GF-D8 (cell line): ENCODE results near the gene USP34.
"Not testable (repeated sequence)": the region's sequence is repeated elsewhere in the genome, so short reads cannot be mapped to it uniquely, and the experiment has no call there.

Experiments used
- DNase-seq: peaks from one replicate; lab custom pipeline; 2025; lab: John Stamatoyannopoulos, UW

The USP34 gene, protein sequence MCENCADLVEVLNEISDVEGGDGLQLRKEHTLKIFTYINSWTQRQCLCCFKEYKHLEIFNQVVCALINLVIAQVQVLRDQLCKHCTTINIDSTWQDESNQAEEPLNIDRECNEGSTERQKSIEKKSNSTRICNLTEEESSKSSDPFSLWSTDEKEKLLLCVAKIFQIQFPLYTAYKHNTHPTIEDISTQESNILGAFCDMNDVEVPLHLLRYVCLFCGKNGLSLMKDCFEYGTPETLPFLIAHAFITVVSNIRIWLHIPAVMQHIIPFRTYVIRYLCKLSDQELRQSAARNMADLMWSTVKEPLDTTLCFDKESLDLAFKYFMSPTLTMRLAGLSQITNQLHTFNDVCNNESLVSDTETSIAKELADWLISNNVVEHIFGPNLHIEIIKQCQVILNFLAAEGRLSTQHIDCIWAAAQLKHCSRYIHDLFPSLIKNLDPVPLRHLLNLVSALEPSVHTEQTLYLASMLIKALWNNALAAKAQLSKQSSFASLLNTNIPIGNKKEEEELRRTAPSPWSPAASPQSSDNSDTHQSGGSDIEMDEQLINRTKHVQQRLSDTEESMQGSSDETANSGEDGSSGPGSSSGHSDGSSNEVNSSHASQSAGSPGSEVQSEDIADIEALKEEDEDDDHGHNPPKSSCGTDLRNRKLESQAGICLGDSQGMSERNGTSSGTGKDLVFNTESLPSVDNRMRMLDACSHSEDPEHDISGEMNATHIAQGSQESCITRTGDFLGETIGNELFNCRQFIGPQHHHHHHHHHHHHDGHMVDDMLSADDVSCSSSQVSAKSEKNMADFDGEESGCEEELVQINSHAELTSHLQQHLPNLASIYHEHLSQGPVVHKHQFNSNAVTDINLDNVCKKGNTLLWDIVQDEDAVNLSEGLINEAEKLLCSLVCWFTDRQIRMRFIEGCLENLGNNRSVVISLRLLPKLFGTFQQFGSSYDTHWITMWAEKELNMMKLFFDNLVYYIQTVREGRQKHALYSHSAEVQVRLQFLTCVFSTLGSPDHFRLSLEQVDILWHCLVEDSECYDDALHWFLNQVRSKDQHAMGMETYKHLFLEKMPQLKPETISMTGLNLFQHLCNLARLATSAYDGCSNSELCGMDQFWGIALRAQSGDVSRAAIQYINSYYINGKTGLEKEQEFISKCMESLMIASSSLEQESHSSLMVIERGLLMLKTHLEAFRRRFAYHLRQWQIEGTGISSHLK (N-terminal part only)

DNA sequence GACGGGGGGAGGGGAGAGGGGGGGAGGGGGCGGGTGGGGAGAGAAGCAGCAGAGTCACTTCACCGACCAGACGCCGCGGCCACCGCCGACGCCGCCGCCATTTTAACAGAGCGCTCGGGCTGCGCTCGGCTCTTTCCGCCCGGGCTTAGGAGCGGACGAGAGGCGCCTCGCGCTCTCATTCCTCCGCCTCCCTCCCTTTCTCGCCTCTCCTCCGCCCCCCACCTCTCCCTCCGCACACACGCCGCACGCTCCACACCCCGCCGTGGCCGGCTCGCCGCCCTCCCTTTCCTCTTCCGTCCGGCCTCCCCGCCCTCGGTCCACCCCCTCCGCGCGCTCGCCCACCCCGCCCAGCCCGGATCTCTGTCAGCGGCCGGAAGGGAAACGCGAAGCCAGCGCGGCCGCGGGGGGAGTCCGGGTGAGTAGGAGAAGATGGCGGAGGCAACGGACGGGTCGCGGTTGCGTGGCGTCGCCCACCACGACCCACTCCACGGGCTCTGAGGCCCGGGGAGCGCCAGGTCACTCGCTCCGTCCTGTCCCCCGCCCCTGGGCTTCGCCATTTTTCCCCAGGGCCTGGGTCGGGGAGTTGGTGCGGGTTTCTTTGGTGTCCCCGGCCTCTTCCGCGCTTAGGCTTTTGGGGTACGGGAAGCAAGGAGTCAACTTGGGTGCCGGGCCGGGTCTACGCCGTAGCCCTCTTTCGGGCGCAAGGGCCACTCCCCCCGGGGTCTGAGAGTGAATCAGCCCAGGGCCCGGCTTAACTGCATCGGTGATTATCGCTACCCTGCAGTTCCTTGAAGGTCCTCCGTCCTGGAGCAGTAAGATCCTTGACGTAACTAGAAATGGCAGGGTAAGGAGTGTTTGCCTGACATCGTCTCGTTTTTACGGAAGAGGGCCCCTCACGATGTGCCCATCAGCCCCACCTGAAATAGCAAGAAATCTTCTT, at the start of gene USP34:
USP34 (minus strand) TSS at position 123 of the 940 bp plus-strand sequence. CDS start 395 bp downstream, outside the sequence.
- peak; percentile 87 for DNase-seq

DNA sequence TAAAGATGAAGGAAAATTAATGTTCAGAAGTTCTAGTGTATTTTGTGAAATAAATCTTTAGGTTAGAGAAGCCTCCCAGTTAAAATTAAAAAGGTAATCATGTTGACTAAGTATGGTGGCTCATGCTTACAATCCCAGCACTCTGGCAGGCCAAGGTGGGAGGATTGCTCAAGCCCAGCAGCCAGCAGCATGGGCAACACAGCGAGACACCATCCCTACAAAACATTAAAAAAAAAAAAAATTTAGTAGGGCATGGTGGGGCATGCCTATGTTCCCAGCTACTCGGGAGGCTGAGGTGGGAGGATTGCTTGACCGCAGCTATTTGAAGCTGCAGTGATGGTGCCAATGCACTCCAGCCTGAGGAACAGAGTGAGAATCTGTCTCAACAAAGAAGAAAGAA, 49.4 kb upstream of the USP34 start:
- no peak for DNase-seq

DNA sequence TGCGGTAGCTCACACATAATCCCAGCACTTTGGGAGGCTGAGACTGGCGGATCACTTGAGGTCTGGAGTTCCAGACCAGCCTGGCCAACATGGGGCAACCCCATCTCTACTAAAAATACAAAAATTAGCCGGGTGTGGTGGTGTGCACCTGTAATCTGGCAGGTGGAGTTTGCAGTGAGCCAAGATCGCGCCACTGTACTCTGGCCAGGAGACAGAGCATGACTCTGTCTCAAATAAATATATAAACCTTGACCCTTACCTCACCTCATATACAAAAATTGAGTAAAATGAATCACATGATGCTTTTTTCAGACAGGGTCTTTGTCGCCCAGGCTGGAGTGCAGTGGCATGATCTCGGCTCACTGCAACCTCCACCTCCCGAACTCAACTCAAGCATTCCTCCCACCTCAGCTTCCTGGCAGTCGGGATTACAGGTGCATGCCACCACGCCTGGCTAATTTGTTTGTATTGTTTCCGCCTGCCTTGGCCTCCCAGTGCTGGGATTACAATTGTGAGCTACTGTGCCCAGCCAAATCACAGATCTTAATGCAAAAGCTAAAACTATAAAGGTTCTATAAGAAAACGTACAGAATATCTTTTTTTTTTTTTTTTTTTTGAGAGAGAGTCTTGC, 42.0 kb upstream of the USP34 start:
- no peak for DNase-seq

DNA sequence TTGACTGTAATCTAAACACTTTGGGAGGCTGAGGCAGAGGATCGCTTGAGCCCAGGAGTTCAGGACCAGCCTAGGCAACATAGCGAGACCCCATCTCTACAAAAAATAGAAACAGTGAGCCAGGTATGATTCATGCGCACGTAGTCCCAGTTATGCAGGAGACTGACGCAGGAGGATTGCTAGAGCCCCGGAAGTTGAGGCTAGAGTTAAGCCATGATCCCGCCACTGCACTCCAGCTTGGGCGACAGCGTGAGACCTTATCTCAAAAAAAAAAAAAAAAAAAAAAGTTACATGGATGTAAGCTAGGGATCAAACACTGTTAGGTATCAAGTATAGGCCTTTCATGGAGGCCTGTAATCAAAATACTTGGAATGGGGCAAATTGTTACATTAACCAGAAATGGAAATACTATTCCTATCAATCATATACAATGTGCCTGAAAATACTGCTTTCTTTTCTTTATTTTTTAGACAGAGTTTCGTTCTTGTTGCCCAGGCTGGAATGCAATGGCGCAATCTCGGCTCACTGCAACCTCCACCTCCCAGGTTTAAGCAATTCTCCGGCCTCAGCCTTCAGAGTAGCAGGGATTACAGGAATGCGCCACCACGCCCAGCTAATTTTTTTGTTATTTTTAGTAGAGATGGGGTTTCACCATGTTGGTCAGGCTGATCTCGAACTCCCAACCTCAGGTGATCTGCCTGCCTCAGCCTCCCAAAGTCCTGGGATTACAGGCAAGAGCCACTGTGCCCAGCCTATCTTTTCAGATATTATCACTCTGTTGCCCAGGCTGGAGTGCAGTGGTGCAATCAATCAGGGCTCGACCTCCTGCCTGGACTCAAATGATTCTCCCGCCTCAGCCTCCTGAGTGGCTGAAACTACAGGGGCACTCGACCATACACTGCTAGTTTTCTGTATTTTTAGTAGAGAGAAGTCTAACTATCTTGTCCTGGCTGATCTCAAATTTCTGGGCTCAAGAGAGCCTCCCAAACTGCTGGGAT, 40.1 kb upstream of the USP34 start:
- no peak for DNase-seq

DNA sequence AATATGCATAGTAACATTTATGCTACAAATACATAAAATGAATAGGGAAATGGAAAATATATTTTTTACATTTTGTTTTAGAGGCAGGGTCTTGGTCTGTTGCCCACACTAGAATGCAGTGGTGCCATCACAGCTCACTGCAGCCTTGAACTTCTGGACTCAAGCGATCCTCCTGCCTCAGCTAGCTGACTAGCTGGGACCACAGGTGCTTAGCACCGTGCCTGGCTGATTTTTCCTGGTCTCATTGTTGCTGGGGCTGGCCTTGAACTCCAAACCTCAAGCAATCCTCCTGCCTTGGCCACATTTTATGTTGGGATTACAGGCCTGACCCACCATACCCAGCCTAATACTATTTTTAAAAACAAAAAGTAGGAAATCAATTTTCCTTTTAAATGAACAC, 34.1 kb upstream of the USP34 start:
- DNase-seq: no peak

DNA sequence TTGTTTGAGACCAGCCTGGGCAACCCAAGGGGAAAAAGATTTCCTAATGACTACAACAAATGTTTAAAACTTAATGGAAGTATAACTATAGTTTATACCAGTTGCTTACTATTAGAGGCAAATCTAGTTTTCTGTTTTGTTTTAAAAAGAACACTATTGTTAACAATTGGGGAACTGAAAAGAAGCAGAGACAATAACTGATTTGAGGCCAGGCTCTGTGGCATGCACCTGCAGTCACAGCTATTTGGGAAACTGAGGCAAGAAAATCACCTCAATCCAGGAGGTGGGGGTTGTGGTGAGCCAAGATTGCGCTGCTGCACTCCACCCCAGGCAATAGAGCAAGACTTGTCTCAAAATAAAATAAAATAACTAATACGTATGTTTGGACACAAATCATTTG, 28.2 kb upstream of the USP34 start:
- no peak for DNase-seq

DNA sequence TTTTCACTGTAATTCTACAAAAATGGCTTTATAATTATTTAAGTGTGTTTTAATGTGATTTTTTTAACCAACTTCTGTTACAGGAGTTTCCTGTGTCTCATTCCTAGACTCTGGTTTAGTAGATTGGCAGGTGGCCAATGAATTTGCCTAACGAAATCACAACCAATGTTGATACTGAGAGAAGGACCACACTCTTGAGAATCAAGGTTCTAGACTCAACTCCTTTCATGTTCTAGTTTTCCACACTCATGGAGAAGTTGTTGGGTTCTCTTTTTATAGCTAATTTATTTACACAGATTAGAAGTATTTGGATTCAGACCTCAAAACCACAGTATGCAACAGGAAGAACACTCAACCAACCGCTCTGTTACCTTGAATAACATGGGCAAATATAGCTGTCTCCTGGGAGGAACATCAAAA, 22.6 kb upstream of the USP34 start:
- no peak for DNase-seq

DNA sequence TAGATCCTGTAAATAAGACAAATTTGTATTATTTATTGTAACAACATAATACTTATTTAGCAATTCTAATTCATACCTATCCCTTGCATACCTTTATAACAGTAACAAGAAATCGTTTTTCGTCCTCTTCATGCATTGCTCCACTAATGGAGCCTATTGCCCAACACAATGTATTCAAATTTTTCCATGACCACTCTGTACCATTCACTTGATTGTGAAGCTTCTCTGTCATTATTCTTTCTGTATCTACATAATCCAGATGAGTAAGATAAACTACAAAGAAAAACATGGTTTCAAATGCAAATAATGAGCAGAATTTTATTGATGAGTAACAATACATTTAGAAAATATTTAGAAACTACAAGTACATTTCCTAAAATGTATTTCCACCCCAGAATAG, 21.6 kb upstream of the USP34 start:
- no peak for DNase-seq

DNA sequence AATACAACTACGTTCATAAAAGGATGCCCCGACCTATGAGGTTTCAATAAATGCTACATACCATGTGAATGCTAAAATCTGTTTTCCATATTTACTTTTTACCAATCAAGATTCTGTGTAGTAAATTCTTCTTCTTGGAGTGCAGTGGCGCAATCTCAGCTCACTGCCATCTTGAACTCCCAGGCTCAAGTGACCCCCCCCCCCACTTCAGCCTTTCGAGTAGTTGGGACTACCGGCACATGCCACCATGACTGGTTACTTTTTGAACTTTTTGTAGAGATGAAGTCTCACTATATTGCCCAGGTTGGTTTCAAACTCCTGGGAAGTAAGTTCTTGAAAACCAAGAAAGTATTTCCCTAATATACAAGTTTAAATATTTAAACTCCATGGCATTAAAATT, 14.4 kb upstream of the USP34 start:
- DNase-seq: no peak

DNA sequence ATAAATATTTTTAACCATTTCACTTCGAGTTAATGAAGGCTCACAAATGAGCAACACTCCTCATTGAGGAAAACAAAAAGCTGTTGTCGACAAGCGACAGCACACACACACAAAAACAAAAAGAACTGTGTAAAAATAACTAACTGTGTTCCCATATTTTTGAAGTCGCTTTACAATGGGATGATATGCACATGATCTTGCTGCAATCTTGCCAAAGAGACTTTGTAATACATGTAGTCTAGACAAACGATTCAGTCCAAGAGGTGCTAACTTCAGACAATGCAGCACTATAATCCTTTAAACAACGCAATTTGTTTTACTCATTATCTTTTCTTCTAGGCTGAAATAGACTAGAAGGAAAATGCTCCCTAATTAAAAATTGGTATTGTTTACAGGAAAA, 7.2 kb upstream of the USP34 start:
- no peak for DNase-seq

DNA sequence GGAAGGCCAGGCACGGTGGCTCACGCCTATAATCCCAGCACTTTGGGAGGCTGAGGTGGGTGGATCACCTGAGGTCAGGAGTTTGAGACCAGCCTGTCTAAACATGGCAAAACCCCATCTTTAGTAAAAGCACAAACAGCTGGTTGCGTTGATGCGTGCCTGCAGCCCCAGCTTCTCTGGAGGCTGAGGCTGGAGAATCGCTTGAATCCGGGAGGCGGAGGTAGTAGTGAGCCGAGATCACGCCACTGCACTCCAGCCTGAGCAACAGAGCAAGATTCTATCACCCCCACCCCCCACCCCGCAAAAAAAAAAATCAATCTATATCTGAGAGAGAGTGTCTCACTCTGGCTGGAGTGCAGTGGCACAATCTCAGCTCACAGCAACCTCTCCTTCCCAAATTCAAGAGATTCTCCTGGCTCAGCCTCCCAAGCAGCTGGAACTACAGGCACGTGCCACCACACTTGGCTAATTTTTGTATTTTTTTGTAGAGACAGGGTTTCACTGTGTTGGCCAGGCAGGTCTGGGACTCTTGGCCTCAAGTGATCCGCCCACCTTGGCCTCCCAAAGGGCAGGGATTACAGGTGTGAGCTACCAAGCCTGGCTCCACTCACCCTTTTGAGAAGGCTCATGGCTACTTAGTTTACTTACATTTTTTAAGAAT, 6.2 kb upstream of the USP34 start:
- DNase-seq: not testable (repeated sequence)

DNA sequence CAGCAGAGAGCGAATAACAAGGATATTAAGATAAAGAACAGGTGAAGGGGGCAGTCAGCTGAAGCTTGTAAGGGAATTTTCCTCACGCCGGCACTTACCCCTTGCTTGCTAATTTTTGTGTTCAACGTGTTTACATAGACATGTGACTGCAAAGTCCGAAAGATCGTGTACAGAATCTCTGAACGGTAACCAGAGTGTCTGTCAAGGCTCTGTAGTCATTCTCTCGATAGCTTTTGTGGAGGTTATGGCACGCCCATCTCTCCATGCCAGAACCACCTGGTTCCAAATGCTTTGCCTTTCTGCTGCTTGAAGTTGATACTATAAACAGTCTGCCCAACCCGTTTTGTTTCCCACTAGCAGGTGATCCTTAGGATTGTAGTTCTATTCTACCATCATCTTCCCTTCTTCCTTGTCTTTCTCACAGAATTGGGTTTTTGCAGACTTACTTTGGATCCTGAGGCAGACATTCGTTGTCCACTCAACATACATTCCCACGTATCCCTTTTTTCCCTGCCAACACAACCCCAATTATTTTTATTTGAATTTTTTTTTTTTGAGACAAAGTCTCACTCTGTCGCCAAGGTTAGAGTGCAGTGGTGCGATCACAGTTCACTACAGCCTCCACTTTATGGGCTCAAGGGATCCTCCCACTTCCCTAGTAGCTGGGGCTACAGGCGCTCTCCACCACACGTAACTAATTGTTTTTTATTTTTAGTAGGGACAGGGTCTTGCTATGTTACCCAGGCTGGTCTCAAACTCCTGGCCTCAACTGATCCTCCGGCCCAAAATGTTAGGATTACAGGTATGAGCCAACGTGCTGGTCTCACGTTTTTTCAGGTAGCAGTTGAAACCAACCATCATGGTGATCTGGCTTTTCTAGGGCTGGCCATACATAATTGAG, 1.3 kb upstream of the USP34 start:
- no peak for DNase-seq

DNA sequence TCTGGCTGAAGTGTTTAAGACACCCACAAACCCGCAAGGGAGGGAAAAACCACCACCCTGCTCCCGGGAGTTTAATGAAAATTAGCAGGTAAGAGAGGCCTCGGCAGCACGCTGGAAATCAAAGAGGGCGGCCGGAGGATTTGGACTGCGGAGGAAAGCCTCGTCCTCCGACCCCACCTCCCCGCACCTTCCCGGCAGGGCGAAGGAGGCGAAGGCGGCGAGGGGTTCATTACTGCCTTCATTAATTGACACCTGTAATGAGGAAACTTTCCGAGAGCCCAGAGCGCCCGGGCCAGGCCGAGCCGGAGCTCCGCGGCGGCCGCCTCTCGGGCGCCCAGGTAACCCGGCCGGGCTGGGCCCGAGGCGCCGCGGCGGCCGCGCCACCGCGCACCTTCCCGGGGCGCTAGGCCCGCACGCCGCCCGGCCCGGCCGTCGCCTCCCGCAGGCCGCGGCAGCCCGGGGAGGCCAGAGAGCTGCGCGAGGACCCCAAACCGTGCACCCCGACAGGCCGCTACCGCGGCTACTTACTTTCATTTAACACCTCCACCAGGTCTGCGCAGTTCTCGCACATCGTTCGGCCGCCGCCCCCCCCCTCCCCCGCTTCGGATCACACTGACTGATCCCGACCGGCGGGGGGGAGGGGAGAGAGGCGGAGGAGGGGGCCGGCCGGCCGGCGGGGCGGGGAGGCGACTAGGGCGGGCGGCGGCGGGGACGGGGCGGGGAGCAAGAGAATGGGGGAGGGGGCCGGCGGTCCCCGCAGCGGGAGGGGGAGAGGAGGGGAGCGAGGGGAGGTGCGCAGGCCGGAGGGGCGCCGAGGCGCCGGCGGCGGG, 550 bp downstream of the USP34 start:
- DNase-seq: peak; percentile 28

DNA sequence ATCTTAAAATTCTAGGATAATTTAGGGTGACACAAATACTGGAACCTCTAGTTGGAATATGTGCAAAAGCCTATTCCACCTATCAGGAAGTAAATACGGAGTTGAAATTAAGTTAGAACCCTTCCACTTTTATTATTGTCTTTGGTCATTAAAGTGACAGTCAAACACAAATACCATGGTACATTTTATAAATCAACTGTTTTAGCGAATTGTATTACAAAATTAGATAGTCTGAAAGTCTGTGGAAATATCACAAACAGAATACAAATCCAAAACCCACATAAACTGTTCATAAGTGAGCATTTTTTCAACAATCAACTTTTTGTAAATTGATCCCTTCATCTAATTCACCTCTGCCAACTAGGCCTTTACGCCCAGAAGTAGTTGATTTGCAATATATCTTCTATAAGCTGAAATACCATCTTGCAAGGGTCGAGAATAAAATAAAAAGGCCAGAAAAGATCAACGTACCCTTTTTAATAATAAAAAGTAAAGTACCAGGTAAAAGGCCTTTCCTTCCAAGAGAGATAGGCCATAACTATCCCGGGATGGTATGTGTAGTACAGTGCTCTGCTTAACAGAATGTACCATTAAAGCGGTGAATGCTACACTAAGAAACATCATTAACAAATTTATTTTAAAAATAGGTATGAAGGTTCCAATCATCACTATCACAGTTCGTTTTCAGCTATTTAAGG, 1.3 kb downstream of the USP34 start:
- DNase-seq: no peak

DNA sequence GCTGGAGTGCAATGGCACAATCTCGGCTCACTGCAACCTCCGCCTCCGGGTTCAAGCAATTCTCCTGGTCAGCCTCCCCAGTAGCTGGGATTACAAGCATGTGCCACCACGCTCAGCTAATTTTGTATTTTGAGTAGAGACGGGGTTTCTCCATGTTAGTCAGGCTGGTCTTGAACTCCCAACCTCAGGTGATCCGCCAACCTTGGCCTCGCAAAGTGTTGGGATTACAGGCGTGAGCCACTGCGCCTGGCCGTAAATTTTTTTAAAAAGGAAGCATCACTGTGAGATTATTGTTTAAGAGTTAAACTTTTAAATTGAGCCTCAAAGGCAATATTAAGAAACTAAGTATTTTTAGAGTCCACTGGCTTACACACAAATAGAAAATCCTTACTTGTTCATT, 2.7 kb downstream of the USP34 start:
- not testable (repeated sequence) for DNase-seq

DNA sequence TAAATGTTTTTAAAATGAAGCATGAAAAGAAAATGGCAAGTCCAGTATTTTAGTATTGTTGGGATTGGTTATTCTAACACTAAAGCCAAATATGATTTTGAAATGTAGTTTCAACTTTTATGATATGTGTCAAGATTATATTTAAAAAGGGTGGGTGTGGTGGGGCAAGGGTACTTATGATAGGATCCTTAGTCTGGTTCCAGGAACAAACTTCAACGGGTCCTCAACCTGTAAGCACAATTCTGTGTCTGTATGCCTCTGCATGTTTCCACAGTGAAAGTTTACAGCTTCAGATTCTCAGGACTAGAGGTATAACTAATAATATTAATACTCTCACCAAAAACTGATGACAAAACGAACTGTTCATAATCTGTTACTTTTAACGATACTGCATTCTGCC, 5.8 kb downstream of the USP34 start:
- no peak for DNase-seq
